Stimulated activated naive CD8-positive, alpha-beta T cell treated with anti-CD3 and anti-CD28 coated beads, Interleukin-15, amount 100 ng/mL, for 72 hours (primary cell): Measurements from ENCODE around the gene DRG1.

Experiments used
- ATAC-seq: fragments of 150-1000 bp; cut with Tn5 transposase; 2 replicates; pipeline ENCODE4 v1.10.0; 2021; ENCODE audit warnings: mild to moderate bottlenecking, moderate library complexity
- DNase-seq, 2 donors: peaks; one replicate each; pipeline ENCODE4 v3.0.0; 2021 to 2022
- H3K27ac Mint-ChIP-seq, 2 donors: one replicate each; pipeline ENCODE4 v1.8.0; 2022; ENCODE audit warnings: mild to moderate bottlenecking in 2 of 2, mixed read lengths in 2 of 2, moderate library complexity in 2 of 2
- H3K27me3 Mint-ChIP-seq: one replicate; pipeline ENCODE4 v1.8.0; 2022; ENCODE audit warnings: mixed read lengths
- H3K4me1 Mint-ChIP-seq: one replicate; pipeline ENCODE4 v1.8.0; 2022; ENCODE audit warnings: mild to moderate bottlenecking, mixed read lengths
- H3K4me3 Mint-ChIP-seq, 2 donors: one replicate each; pipeline ENCODE4 v1.8.0; 2022; ENCODE audit warnings: mild to moderate bottlenecking in 2 of 2, mixed read lengths in 2 of 2, moderate library complexity in 1 of 2
- H3K9me3 Mint-ChIP-seq, 2 donors: one replicate each; pipeline ENCODE4 v1.8.0; 2022; ENCODE audit warnings: mixed read lengths in 2 of 2

The DRG1 gene

GRCh38 chr22:31425331-31426050 lies 26.1 kb downstream of the DRG1 start:
- ATAC-seq: no peak
- no peaks in the 10 kb centered on the region for H3K9me3 Mint-ChIP-seq
- no peak overlapping the region for H3K4me3 Mint-ChIP-seq
- peak overlapping the region in 1 of 2 donors; percentile 42 for H3K27ac Mint-ChIP-seq
- no peak for DNase-seq
- H3K4me1 Mint-ChIP-seq: no peaks in the 10 kb centered on the region
- no peaks in the 10 kb centered on the region for H3K27me3 Mint-ChIP-seq

- Mint-ChIP-seq H3K27me3 (no peaks in the 10 kb centered on the region), H3K4me3 (no peak overlapping the region), H3K4me1 (no peaks in the 10 kb centered on the region), H3K27ac (no peak overlapping the region), H3K9me3 (no peaks in the 10 kb centered on the region)
- DNase-seq: no peak
- ATAC-seq: no peak
Observed at GRCh38 chr22:31431950-31432349, 32.5 kb downstream of the DRG1 start.

GRCh38 chr22:31436132-31436531 lies 36.7 kb downstream of the DRG1 start:
- no peak for ATAC-seq
- Mint-ChIP-seq H3K9me3 (no peaks in the 10 kb centered on the region), H3K4me1 (no peaks in the 10 kb centered on the region), H3K4me3 (no peak overlapping the region), H3K27ac (no peak overlapping the region), H3K27me3 (no peaks in the 10 kb centered on the region)
- DNase-seq: no peak

DNA sequence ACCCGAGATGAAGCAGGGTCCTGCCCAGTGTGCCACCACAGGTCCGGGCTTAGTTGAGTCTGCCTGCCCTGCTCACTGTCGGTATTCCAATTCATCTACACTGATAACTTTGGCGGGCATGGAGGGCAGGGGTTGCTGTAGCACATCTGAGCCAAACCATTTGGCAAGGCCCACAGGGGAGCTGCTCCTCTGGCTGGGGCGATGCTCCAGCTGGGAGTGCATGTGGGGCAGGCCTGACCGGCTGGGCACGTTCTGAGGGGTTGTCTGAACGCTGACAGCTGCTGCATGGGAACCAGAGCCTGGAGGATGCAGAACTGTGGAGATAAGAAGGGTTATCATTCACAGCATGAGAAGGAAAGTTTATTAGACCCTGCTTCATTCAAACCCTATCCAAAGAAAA lies 40.4 kb downstream of the DRG1 start:
- Mint-ChIP-seq H3K9me3 (no peaks in the 10 kb centered on the region), H3K27ac (no peak overlapping the region), H3K27me3 (no peaks in the 10 kb centered on the region), H3K4me3 (no peak overlapping the region), H3K4me1 (no peaks in the 10 kb centered on the region)
- ATAC-seq (no peak), DNase-seq (no peak)

GRCh38 chr22:31440681-31441080 lies 41.3 kb downstream of the DRG1 start:
- Mint-ChIP-seq H3K4me1 (no peaks in the 10 kb centered on the region), H3K4me3 (no peak overlapping the region), H3K27ac (peak overlapping the region in 1 of 2 donors; percentile 42), H3K9me3 (no peaks in the 10 kb centered on the region), H3K27me3 (no peaks in the 10 kb centered on the region)
- ATAC-seq (no peak), DNase-seq (no peak)

- Mint-ChIP-seq H3K4me1 (no peaks in the 10 kb centered on the region), H3K27me3 (no peaks in the 10 kb centered on the region), H3K9me3 (no peaks in the 10 kb centered on the region), H3K27ac (no peak overlapping the region), H3K4me3 (no peak overlapping the region)
- DNase-seq (no peak), ATAC-seq (no peak)
Observed at GRCh38 chr22:31441652-31442051, 42.2 kb downstream of the DRG1 start.

GRCh38 chr22:31442768-31443489 lies 43.5 kb downstream of the DRG1 start:
- H3K9me3 Mint-ChIP-seq: no peaks in the 10 kb centered on the region
- ATAC-seq (no peak), DNase-seq (no peak)
- no peaks in the 10 kb centered on the region for H3K4me1 Mint-ChIP-seq
- H3K27ac Mint-ChIP-seq: peak overlapping the region in 1 of 2 donors; percentile 63
- no peak overlapping the region for H3K4me3 Mint-ChIP-seq
- H3K27me3 Mint-ChIP-seq: no peaks in the 10 kb centered on the region

GRCh38 chr22:31443516-31443915 lies 44.1 kb downstream of the DRG1 start:
- H3K4me1 Mint-ChIP-seq: no peaks in the 10 kb centered on the region
- DNase-seq (no peak), ATAC-seq (no peak)
- no peak overlapping the region for H3K27ac Mint-ChIP-seq
- no peak overlapping the region for H3K4me3 Mint-ChIP-seq
- no peaks in the 10 kb centered on the region for H3K9me3 Mint-ChIP-seq
- H3K27me3 Mint-ChIP-seq: no peaks in the 10 kb centered on the region

DNA sequence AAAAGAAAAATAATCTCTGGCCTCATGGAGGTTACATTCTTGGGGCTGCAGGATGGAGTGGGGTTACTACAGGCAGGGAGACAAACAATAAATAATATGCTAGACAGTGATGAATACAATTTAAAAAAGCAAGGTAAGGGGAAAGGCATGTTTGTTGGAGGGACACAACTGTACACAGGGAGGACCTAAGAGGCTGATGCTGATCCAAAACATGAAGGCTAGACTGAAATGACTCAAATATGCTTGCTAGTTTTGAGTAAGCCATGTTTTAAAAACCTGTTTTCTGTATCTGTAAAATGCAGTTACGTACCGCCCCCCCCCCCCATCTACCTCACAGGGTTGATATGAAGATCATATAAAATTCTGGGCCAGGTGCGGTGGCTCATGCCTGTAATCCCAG lies 46.2 kb downstream of the DRG1 start:
- Mint-ChIP-seq H3K4me1 (no peaks in the 10 kb centered on the region), H3K27ac (peak overlapping the region in 1 of 2 donors; percentile 91), H3K9me3 (no peaks in the 10 kb centered on the region), H3K27me3 (no peaks in the 10 kb centered on the region), H3K4me3 (no peak overlapping the region)
- DNase-seq (no peak), ATAC-seq (no peak)

DNA sequence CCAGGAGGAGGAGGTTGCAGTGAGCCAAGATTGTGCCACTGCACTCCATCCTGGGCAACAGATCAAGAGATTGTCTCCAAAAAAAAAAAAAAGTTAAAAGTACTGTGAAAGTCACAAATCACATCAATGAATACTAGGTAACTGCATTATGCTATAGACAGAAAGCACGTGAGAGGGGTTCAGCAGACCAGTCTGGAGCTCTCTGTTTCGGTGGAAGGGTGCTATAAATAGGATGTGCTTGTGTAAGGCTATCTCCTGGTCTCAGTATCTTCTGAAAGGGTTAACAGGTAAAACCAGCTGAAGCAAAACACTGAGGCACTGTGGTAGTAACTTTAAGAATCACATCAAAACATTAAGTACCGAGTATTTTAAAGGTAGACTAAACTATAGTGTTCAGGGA lies 46.8 kb downstream of the DRG1 start:
- no peak overlapping the region for H3K4me3 Mint-ChIP-seq
- no peaks in the 10 kb centered on the region for H3K27me3 Mint-ChIP-seq
- no peaks in the 10 kb centered on the region for H3K9me3 Mint-ChIP-seq
- ATAC-seq (no peak), DNase-seq (no peak)
- no peaks in the 10 kb centered on the region for H3K4me1 Mint-ChIP-seq
- H3K27ac Mint-ChIP-seq: peak overlapping the region; percentile 38 to 89

DNA sequence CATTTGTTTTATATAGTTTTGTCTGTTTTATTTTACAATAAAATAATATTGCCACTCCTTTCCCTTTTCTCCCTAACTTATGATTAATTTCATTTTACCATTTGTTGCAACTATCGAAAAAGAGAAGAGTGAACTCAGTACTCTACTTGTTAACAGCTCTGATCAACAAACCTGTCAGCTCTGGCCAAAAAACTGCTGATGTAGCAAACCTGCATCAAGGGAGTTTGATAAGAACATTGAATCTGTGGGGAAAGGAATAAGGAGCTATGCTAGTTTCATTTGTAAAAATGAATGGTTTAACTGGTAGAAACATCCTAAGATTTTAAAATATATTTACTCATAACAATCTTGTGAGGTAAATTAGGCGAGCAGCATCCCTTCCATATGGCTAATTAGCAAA lies 47.4 kb downstream of the DRG1 start:
- Mint-ChIP-seq H3K4me1 (no peaks in the 10 kb centered on the region), H3K4me3 (no peak overlapping the region), H3K9me3 (no peaks in the 10 kb centered on the region), H3K27me3 (no peaks in the 10 kb centered on the region), H3K27ac (no peak overlapping the region)
- ATAC-seq (no peak), DNase-seq (no peak)

GRCh38 chr22:31447337-31447736 lies 47.9 kb downstream of the DRG1 start:
- ATAC-seq (no peak), DNase-seq (no peak)
- Mint-ChIP-seq H3K27ac (no peak overlapping the region), H3K9me3 (no peaks in the 10 kb centered on the region), H3K4me1 (no peaks in the 10 kb centered on the region), H3K27me3 (no peaks in the 10 kb centered on the region), H3K4me3 (no peak overlapping the region)

DNA sequence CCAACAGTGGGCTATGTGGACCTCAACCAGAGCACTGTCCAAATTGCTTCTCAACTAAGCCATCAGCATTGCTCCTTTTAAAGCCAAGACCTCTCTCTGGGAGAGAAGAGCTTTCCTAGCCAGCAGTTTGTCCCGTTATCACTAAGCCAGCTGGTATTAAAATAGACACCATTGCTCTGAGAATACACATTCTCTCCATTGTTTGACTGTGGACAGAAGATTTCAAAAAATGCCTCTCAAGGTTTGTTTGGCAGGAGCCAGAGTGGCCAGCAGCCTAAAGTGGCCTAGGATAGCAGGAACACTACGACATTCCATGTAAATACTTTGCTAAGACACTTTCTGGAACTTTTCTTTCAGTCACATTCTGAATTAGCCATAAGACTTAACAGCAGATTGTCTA lies 49.0 kb downstream of the DRG1 start:
- no peak for DNase-seq
- H3K4me3 Mint-ChIP-seq: no peak overlapping the region
- no peaks in the 10 kb centered on the region for H3K27me3 Mint-ChIP-seq
- H3K9me3 Mint-ChIP-seq: no peaks in the 10 kb centered on the region
- no peaks in the 10 kb centered on the region for H3K4me1 Mint-ChIP-seq
- no peak overlapping the region for H3K27ac Mint-ChIP-seq
- no peak for ATAC-seq

- H3K27me3 Mint-ChIP-seq: no peaks in the 10 kb centered on the region
- DNase-seq: no peak
- no peak overlapping the region for H3K27ac Mint-ChIP-seq
- no peaks in the 10 kb centered on the region for H3K4me1 Mint-ChIP-seq
- H3K4me3 Mint-ChIP-seq: no peak overlapping the region
- no peaks in the 10 kb centered on the region for H3K9me3 Mint-ChIP-seq
- ATAC-seq: no peak
Observed at GRCh38 chr22:31449506-31449905, 50.1 kb downstream of the DRG1 start.

DNA sequence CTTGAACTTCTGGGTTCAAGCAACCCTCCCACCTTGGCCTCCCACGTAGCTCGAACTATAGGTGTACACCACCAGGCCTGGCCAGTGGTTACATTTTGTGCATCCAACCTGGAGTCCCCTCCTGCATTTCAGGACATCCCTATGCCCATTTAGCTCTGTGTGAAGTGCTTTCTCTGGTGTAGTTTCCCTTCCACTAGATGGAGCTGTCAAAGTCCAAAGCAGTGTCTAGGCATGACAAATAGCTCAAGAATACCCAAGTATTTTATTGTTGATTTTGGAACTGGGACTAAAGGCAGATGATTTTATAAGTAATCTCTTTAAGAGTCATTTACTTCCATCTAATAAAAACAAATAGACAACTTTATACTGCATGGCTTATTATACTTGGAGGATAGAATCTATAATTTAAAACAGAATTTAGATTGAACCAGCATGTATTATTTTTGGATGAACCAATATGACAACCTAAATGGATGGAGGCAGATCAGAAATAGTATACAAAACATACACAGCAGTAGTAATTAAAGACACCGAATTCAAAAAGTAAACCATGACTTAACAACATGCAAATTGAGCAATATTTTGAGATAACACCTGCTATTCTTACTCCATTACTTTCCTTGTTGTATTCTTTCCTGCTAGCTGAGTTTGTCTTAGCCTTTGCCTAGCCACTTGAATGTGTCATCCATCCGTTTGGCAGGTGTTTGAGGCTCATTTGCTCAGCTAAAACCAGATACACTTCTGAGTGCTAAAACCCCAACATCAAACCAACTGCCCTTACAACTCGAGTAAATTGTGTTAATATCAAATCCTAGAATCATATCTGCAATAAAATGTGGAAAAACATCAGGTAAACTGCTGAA lies 52.5 kb downstream of the DRG1 start:
- peak in 1 of 2 donors; percentile 3 for DNase-seq
- peak; percentile 72 for ATAC-seq
- no peak overlapping the region for H3K4me3 Mint-ChIP-seq
- no peaks in the 10 kb centered on the region for H3K27me3 Mint-ChIP-seq
- no peaks in the 10 kb centered on the region for H3K9me3 Mint-ChIP-seq
- peak overlapping the region; percentile 19 to 44 for H3K27ac Mint-ChIP-seq
- no peaks in the 10 kb centered on the region for H3K4me1 Mint-ChIP-seq

- H3K4me3 Mint-ChIP-seq: no peak overlapping the region
- no peak for ATAC-seq
- peaks cover 7% of the 10 kb centered on the region for H3K4me1 Mint-ChIP-seq
- no peaks in the 10 kb centered on the region for H3K27me3 Mint-ChIP-seq
- H3K9me3 Mint-ChIP-seq: no peaks in the 10 kb centered on the region
- no peak for DNase-seq
- H3K27ac Mint-ChIP-seq: peak overlapping the region in 1 of 2 donors; percentile 21
Observed at GRCh38 chr22:31461699-31462098, 62.3 kb downstream of the DRG1 start.
